GM21786 (cell line): ENCODE data around the gene KPNA3.
"Not testable (repeated sequence)": the region's sequence is repeated elsewhere in the genome, so short reads cannot be mapped to it uniquely, and the experiment has no call there.

ENCODE experiments used
- ATAC-seq: cut with Tn5 transposase; IDR thresholded peaks from one replicate; pipeline ENCODE4 v1.9.1; 2021; ENCODE audit not compliant: unreplicated experiment

Gene KPNA3

GRCh38 chr13:49792550-49793324 is at the start of gene KPNA3:
Gene KPNA3 (minus strand): TSS chr13:49792682. CDS start chr13:49792506, 176 bp downstream.
- ATAC-seq: peak; percentile 87

GRCh38 chr13:49841964-49842363 is 49.5 kb upstream of the KPNA3 start:
- ATAC-seq: no peak

GRCh38 chr13:49840675-49841074 is 48.2 kb upstream of the KPNA3 start:
- no peak for ATAC-seq

- no peak for ATAC-seq
Observed at GRCh38 chr13:49840266-49840665, 47.8 kb upstream of the KPNA3 start.

GRCh38 chr13:49838989-49839388 is 46.5 kb upstream of the KPNA3 start:
- ATAC-seq: no peak

- ATAC-seq: no peak
Observed at GRCh38 chr13:49836516-49836915, 44.0 kb upstream of the KPNA3 start.

GRCh38 chr13:49833402-49833801 is 40.9 kb upstream of the KPNA3 start:
- no peak for ATAC-seq

- ATAC-seq: no peak
Observed at GRCh38 chr13:49831455-49831854, 39.0 kb upstream of the KPNA3 start.

- no peak for ATAC-seq
Observed at GRCh38 chr13:49830721-49831120, 38.2 kb upstream of the KPNA3 start.

GRCh38 chr13:49829715-49830114 is 37.2 kb upstream of the KPNA3 start:
- no peak for ATAC-seq

- ATAC-seq: no peak
Observed at GRCh38 chr13:49828453-49828852, 36.0 kb upstream of the KPNA3 start.

GRCh38 chr13:49827891-49828290 is 35.4 kb upstream of the KPNA3 start:
- no peak for ATAC-seq

GRCh38 chr13:49827336-49827735 is 34.9 kb upstream of the KPNA3 start:
- ATAC-seq: no peak

- ATAC-seq: no peak
Observed at GRCh38 chr13:49821216-49822009, 28.9 kb upstream of the KPNA3 start.

- ATAC-seq: no peak
Observed at GRCh38 chr13:49820591-49821215, 28.2 kb upstream of the KPNA3 start.

- not testable (repeated sequence) for ATAC-seq
Observed at GRCh38 chr13:49816047-49816446, 23.6 kb upstream of the KPNA3 start.

GRCh38 chr13:49814551-49815270 is 22.2 kb upstream of the KPNA3 start:
- no peak for ATAC-seq

GRCh38 chr13:49812812-49813211 is 20.3 kb upstream of the KPNA3 start:
- ATAC-seq: no peak

GRCh38 chr13:49811527-49811908 is 19.0 kb upstream of the KPNA3 start:
- ATAC-seq: no peak

- no peak for ATAC-seq
Observed at GRCh38 chr13:49810567-49811526, 18.4 kb upstream of the KPNA3 start.
